T-cell (primary cell): Measurements from ENCODE around the gene TMEM198. TPM values are rescaled to one million over a fixed set of nuclear protein-coding genes. Genes with fewer than 3 reads are reported as not detected.

Source experiments
- ATAC-seq, 4 experiments: fragments of 200-7000 bp in 3 of 4; fragments of 150-1000 bp in 1 of 4; cut with Tn5 transposase; replicated peaks in 1 of 4; 1 replicate in 3 of 4; 2 replicates in 1 of 4; pipeline ENCODE4 v1.10.0; 2021; ENCODE audit warnings: moderate library complexity in 3 of 4, mild to moderate bottlenecking in 2 of 4, moderate number of reproducible peaks in 1 of 4
- CTCF ChIA-PET, 2 donors: fragments of 300-600 bp; sonication (Branson Sonifier 250); formaldehyde crosslinking; loops; one replicate each; lab custom pipeline; 2022; ENCODE audit warnings: antibody characterized with exemption in 2 of 2; lab: Charles Lee
- POLR2A ChIA-PET, 2 donors: fragments of 300-600 bp; sonication (Branson Sonifier 250); formaldehyde crosslinking; loops; one replicate each; lab custom pipeline; 2022; ENCODE audit warnings: antibody characterized with exemption in 2 of 2; lab: Charles Lee
- DNase-seq, 35 experiments: peaks; one replicate each; pipeline versions ENCODE4 v3.0.0 to v3.0.0-alpha.2; 2013 to 2023
- H3K27ac ChIP-seq: one replicate; pipeline ENCODE4 v1.5.1; 2013; ENCODE audit warnings: low read length
- H3K27me3 ChIP-seq, 2 experiments: replicated peaks in 1 of 2; 1 replicate in 1 of 2; 2 replicates in 1 of 2; pipeline versions ENCODE4 v1.6.1 to v1.7.0; 2013; ENCODE audit warnings: low read length in 1 of 2, mixed read lengths in 1 of 2; ENCODE audit not compliant: control insufficient read depth in 2 of 2, insufficient read depth in 2 of 2; ENCODE audit errors: extremely low read depth in 1 of 2
- H3K36me3 ChIP-seq, 2 donors: 1 replicate in 1 of 2; 2 replicates in 1 of 2; pipeline versions ENCODE4 v1.6.1 to v1.7.0; 2013; ENCODE audit warnings: low read length in 1 of 2; ENCODE audit not compliant: control insufficient read depth in 2 of 2, insufficient read depth in 1 of 2; ENCODE audit errors: extremely low read depth in 1 of 2
- H3K4me1 ChIP-seq, 2 experiments: 1 replicate in 1 of 2; 2 replicates in 1 of 2; pipeline versions ENCODE4 v1.6.1 to v1.7.0; 2013; ENCODE audit warnings: low read length in 2 of 2, mixed read lengths in 1 of 2; ENCODE audit not compliant: insufficient read depth in 2 of 2, control insufficient read depth in 1 of 2; ENCODE audit errors: extremely low read depth in 1 of 2
- H3K4me3 ChIP-seq, 2 donors: 1 replicate in 1 of 2; 2 replicates in 1 of 2; pipeline versions ENCODE4 v1.5.1 to v1.7.0; 2013; ENCODE audit warnings: mild to moderate bottlenecking in 2 of 2, low read length in 1 of 2, moderate library complexity in 1 of 2; ENCODE audit not compliant: control insufficient read depth in 1 of 2; ENCODE audit errors: extremely low read depth in 1 of 2
- H3K9me3 ChIP-seq: 2 replicates; pipeline ENCODE4 v1.7.0; 2013
- H3K27ac Mint-ChIP-seq, 2 donors: one replicate each; pipeline ENCODE4 v1.8.0; 2020 to 2021; ENCODE audit warnings: mild to moderate bottlenecking in 2 of 2, mixed read lengths in 2 of 2
- H3K27me3 Mint-ChIP-seq, 2 donors: one replicate each; pipeline ENCODE4 v1.8.0; 2021 to 2022; ENCODE audit warnings: mixed read lengths in 2 of 2
- H3K36me3 Mint-ChIP-seq: one replicate; pipeline ENCODE4 v1.8.0; 2021; ENCODE audit warnings: mixed read lengths
- H3K4me1 Mint-ChIP-seq, 3 donors: one replicate each; pipeline ENCODE4 v1.8.0; 2020 to 2022; ENCODE audit warnings: mixed read lengths in 3 of 3, mild to moderate bottlenecking in 1 of 3
- H3K4me3 Mint-ChIP-seq, 3 donors: one replicate each; pipeline ENCODE4 v1.8.0; 2020 to 2022; ENCODE audit warnings: mild to moderate bottlenecking in 3 of 3, mixed read lengths in 3 of 3, moderate library complexity in 3 of 3
- H3K9me3 Mint-ChIP-seq, 3 donors: one replicate each; pipeline ENCODE4 v1.8.0; 2020 to 2022; ENCODE audit warnings: mixed read lengths in 3 of 3
- WGBS: methylation state at CpG from one replicate; pipeline ENCODE4 v1.1.5; 2013; ENCODE audit warnings: missing lambda C conversion rate; ENCODE audit not compliant: insufficient coverage; 5-methylcytosine and 5-hydroxymethylcytosine counted together
- total RNA-seq, 35 experiments: library from RNA in 6 of 35; stranded (reverse) in 6 of 35; fragments of 120-200 nt in 1 of 35; gene quantifications; one replicate each; pipeline versions ENCODE4 v1.2.1 to v1.2.4 and lab custom pipeline; 2013 to 2026

The TMEM198 gene
- total RNA-seq, 5 donors from 2014 or later (not counting 1 experiment from before 2014, with no cell fraction given), result 0.37 to 0.88 (median 0.69) TPM

DNA sequence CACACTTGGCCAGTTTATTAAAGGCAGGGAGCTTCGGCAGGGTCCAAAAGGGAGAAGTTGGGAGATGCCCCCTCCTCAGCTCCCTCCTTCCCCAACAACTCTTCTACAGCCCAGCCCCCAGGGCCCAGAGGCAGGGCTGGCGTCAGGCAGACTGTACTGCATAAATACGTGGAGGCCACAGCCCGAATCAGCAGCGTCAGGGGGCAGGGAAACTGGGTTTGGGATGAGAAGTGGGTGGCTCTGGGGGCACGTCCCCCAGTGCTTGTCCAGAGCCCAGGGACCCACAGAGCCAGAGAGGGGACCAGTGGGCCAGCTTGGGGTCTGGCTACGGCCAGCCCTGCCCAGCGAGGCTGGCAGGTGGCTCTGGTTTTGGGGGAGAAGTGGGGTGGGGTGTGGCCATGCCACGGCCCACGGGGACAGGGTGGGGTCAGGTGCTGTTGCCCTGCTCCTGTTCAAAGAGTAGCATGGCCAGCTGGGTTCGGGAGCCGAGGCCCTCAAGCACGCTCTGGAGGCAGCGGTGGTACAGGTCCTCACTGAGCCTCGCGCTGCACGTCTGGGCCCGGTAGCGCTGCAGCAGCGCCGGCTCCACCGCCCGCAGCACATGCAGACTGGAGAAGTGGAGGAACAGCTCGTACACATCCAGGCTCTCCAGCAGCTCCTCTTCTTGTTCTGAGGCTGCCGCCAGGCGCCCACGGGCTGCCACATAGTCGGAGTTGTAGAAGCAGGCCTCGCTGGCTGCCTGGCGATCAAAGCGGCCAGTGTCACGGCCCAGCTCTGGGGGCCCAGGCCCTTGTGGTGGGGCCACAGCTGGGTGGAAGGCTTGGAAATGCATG, 4.7 kb upstream of the TMEM198 start:
- H3K27ac ChIP-seq, result no peak overlapping the region
- Mint-ChIP-seq H3K27me3 (peaks cover 0 to 3% of the 10 kb centered on the region in 2 donors), H3K4me1 (peaks cover 15 to 19% (median 19%) of the 10 kb centered on the region in 3 donors), H3K4me3 (no peak overlapping the region), H3K36me3 (no peaks in the 10 kb centered on the region), H3K9me3 (no peaks in the 10 kb centered on the region), H3K27ac (no peak overlapping the region)
- WGBS, result 91% methylated on average over 26 of the region's 32 CpGs
- no peaks in the 10 kb centered on the region for H3K9me3 ChIP-seq
- peaks cover 0 to 34% of the 10 kb centered on the region in 2 experiments for H3K27me3 ChIP-seq
- no peak for DNase-seq
- ChIA-PET POLR2A (no interaction called here), CTCF (interaction anchor here (0.6 to 1.0 kb wide), 4 partner anchors 9 to 65 kb away, joined by 3 to 4 read pairs (median 3); no protein-coding TSS in a partner anchor)
- H3K4me1 ChIP-seq, result peaks cover 10 to 28% of the 10 kb centered on the region in 2 experiments
- no peak for ATAC-seq
- H3K36me3 ChIP-seq, result peaks cover 0 to 12% of the 10 kb centered on the region in 2 donors
- H3K4me3 ChIP-seq, result no peak overlapping the region

DNA sequence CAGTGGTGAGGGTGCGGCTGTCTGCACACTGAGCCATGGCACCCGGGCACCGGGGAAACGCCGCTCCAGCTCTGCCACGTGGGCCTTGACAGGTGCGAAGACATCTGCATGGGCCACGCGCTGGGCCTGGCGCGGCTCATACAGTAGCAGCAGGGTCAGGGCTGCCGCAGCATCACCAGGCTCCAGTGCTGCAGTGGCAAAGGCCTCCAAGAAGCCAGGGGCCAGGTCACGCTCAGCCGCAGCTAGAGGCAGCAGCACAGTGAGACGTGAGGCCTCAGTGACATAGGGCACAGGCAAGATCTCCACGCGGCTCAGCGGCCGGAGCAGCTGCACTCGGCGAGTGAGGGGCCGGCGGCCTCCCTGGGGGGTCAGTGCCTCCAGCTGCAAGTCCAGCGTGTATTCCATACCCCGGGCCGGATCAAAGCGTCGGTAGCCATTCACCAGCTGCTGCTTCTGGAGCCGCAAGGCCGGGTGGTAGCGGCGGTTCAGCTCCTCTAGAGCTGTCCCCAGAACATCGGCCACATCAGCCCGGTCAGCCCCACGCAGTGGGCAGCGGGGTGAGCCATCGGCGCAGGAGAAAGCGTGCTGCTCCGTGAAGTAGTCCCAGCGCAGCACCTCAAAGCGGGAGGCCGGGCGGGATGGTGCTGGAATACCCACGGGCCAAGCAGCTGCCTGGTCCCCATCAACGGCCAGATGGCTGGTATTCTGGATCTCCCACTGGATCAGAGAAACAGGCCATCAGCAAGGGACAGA, 3.7 kb upstream of the TMEM198 start:
- peaks cover 24 to 28% (median 27%) of the 10 kb centered on the region in 3 donors for H3K4me1 Mint-ChIP-seq
- H3K9me3 Mint-ChIP-seq, result no peaks in the 10 kb centered on the region
- Histone ChIP-seq H3K27me3 (peaks cover 0 to 25% of the 10 kb centered on the region in 2 experiments), H3K4me1 (peaks cover 10 to 33% of the 10 kb centered on the region in 2 experiments), H3K36me3 (peaks cover 0 to 12% of the 10 kb centered on the region in 2 donors), H3K27ac (no peak overlapping the region), H3K9me3 (no peaks in the 10 kb centered on the region), H3K4me3 (no peak overlapping the region)
- peaks cover 0 to 3% of the 10 kb centered on the region in 2 donors for H3K27me3 Mint-ChIP-seq
- H3K27ac Mint-ChIP-seq, result no peak overlapping the region
- WGBS, result 94% methylated on average over 46 of the region's 46 CpGs
- no peak for DNase-seq
- ATAC-seq, result no peak
- POLR2A ChIA-PET, result no interaction called here
- CTCF ChIA-PET, result interaction anchor here (0.6 to 2.8 kb wide), 14 partner anchors 10 to 105 kb away, joined by 3 to 13 read pairs (median 4); partner anchors contain the start of gene GMPPA (in 1 of the 2)
- H3K4me3 Mint-ChIP-seq, result no peak overlapping the region
- H3K36me3 Mint-ChIP-seq, result no peaks in the 10 kb centered on the region

DNA sequence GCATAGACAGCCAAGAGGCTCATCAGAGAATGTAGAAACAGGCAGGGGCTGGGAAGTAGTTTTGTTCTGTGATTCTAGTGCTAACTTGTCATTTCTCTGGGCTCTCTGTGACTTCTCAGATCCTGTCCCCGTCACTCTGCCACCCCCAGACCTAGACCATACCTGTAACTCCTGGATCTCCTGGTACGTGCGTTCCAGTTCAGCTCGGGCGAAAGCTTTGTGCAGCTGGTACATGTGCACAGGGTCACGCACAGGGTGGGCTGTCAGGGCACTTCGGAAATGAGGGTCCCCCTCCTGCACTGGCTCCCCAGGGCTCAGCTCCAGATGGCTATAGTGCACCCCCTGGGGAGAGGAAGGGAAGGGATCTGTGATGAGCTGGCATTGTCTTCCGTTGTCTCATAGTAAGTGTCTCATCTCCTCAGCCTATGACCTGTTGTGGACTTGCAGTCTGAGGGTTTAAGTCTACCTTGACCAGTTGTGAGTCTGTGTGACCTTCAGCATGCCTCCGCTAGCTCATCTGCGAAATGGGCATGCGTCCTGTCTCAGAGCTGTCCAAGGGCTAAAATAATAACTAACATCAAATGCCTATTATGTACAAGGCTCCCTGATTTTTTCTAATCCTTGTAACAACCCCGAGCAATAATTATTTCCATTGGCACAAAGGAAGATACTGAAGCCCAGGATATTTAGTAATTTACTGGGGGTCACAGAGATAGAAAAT, 2.9 kb upstream of the TMEM198 start:
- H3K27me3 ChIP-seq, result peaks cover 0 to 22% of the 10 kb centered on the region in 2 experiments
- no peaks in the 10 kb centered on the region for H3K36me3 Mint-ChIP-seq
- no peak overlapping the region for H3K27ac Mint-ChIP-seq

DNA sequence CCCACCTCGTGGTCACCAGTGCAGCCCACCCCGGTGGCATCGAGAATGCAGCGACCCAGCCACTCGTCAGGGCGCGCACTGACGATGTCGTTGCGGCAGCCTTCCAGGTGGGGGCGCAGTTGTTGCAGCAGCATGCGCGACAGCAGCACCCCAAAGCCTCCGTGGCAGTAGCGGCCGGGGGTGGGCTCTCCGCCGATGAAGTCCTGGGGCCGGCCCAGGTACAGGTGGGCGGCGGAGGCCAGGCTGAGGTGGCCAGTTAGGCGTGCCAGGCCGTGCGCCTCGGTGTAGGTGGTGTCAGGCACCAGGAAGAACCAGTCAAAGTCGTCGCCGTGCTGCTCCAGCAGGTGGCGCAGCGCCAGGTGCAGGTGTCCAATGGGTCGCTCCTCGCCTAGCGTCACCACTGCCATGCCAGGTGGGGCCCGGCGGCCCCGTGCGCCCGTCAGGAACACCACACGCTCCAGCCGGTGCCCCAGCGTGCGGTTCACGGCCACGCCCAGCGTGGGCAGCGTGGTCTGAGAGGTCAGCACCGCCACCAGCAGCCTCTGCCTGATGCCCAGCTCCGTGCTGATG, 2.1 kb upstream of the TMEM198 start:
- DNase-seq (peak; percentile 65 to 92 (median 80)), ATAC-seq (peak; percentile 37 to 45 (median 40))
- Mint-ChIP-seq H3K27me3 (peaks cover 0 to 4% of the 10 kb centered on the region in 2 donors), H3K27ac (no peak overlapping the region), H3K36me3 (no peaks in the 10 kb centered on the region), H3K4me1 (peaks cover 24 to 28% (median 27%) of the 10 kb centered on the region in 3 donors), H3K4me3 (peak overlapping the region; percentile 78 to 89 (median 84)), H3K9me3 (no peaks in the 10 kb centered on the region)
- peaks cover 0 to 12% of the 10 kb centered on the region in 2 donors for H3K36me3 ChIP-seq
- WGBS, result under 1% methylated on average over 44 of the region's 48 CpGs
- H3K4me3 ChIP-seq, result peak overlapping the region; percentile 57 to 71
- ChIA-PET POLR2A (no interaction called here), CTCF (interaction anchor here (0.5 to 2.8 kb wide), 38 partner anchors 9 to 1744 kb away, joined by 3 to 13 read pairs (median 4); partner anchors contain the start of genes DNPEP (in 1 of the 2) and GMPPA (in 1 of the 2))
- no peak overlapping the region for H3K27ac ChIP-seq
- H3K9me3 ChIP-seq, result no peaks in the 10 kb centered on the region
- peaks cover 4 to 14% of the 10 kb centered on the region in 2 experiments for H3K27me3 ChIP-seq
- peaks cover 10 to 33% of the 10 kb centered on the region in 2 experiments for H3K4me1 ChIP-seq

More for the DNA sequence above, 2.9 kb upstream of the TMEM198 start:
- 89% methylated on average over 5 of the region's 12 CpGs for WGBS
- peaks cover 10 to 33% of the 10 kb centered on the region in 2 experiments for H3K4me1 ChIP-seq
- H3K9me3 Mint-ChIP-seq, result no peaks in the 10 kb centered on the region
- ChIA-PET CTCF (interaction anchor here (0.5 to 2.8 kb wide), 37 partner anchors 9 to 154 kb away, joined by 3 to 13 read pairs (median 4); partner anchors contain the start of genes DNPEP (in 1 of the 2) and GMPPA (in 1 of the 2)), POLR2A (no interaction called here)
- H3K9me3 ChIP-seq, result no peaks in the 10 kb centered on the region
- H3K36me3 ChIP-seq, result peaks cover 0 to 12% of the 10 kb centered on the region in 2 donors
- no peak overlapping the region for H3K27ac ChIP-seq
- peak overlapping the region; percentile 46 to 89 (median 84) for H3K4me3 Mint-ChIP-seq
- peaks cover 0 to under 1% of the 10 kb centered on the region in 2 donors for H3K27me3 Mint-ChIP-seq
- no peak overlapping the region for H3K4me3 ChIP-seq
- DNase-seq (no peak), ATAC-seq (no peak)
- H3K4me1 Mint-ChIP-seq, result peaks cover 24 to 28% (median 27%) of the 10 kb centered on the region in 3 donors

DNA sequence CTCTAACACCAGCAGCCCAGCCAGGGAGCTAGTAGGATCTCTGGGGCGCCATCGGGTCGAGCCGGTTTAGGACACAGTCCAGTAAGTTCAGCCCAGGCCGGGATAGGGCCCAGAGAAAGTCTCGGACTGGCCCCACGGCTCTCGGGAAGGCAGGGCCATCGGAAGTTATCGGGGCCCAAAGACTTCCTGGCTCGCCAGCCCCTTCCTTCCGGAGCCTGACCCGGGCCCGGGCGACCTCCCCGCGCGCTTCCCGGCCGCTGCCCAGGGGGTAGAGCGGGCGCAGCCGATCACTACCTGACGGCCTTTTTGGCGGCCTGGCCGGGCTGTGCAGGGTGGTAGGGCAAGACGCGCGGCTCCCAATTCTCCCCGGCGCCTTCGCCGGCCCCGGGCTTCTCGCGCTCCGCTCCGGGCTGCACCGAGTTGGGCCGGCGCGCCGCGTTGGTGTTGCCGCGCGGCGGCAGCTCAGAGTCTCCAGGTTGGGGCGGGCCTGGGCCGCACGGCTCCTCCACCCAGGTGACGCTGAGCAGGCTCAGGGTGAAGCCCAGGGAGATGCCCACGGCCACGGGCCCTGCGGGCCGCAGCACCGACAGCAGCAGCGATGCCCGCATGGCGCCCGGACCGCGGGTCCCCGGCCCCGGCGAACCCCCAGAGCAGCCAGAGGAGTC, 765 bp upstream of the TMEM198 start:
- Mint-ChIP-seq H3K36me3 (no peaks in the 10 kb centered on the region), H3K27me3 (peaks cover 3 to 9% of the 10 kb centered on the region in 2 donors), H3K4me3 (peak overlapping the region; percentile 78 to 89 (median 84)), H3K9me3 (no peaks in the 10 kb centered on the region), H3K4me1 (peaks cover 24 to 28% (median 27%) of the 10 kb centered on the region in 3 donors), H3K27ac (peak overlapping the region; percentile 58 to 65)
- Histone ChIP-seq H3K4me1 (peaks cover 10 to 33% of the 10 kb centered on the region in 2 experiments), H3K4me3 (peak overlapping the region; percentile 74 to 76), H3K27ac (peak overlapping the region; percentile 44), H3K36me3 (peaks cover 0 to 12% of the 10 kb centered on the region in 2 donors), H3K27me3 (peaks cover 4 to 10% of the 10 kb centered on the region in 2 experiments), H3K9me3 (no peaks in the 10 kb centered on the region)
- peak; percentile 41 to 66 (median 59) for ATAC-seq
- WGBS, result under 1% methylated on average over 66 of the region's 66 CpGs
- ChIA-PET POLR2A (interaction anchor here in 1 of 2 donors (0.5 to 0.6 kb wide), 2 partner anchors 90 to 156 kb away, joined by 3 read pairs; no protein-coding TSS in a partner anchor), CTCF (interaction anchor here in 1 of 2 donors (0.6 to 1.4 kb wide), 3 partner anchors 9 to 264 kb away, joined by 3 to 4 read pairs (median 3); no protein-coding TSS in a partner anchor)
- DNase-seq, result no peak
